HG03442 (cell line): ENCODE measurements around the gene LRFN4.

Experiments
- ATAC-seq: cut with Tn5 transposase; IDR thresholded peaks from one replicate; pipeline ENCODE4 v1.9.1; 2021; ENCODE audit warnings: mild to moderate bottlenecking, moderate library complexity; ENCODE audit not compliant: unreplicated experiment

LRFN4 gene

DNA sequence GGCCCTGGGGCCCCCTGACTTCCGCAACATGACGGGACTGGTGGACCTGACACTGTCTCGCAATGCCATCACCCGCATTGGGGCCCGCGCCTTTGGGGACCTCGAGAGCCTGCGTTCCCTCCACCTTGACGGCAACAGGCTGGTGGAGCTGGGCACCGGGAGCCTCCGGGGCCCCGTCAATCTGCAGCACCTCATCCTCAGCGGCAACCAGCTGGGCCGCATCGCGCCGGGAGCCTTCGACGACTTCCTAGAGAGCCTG is 992 bp downstream of the LRFN4 start:
- no peak for ATAC-seq

DNA sequence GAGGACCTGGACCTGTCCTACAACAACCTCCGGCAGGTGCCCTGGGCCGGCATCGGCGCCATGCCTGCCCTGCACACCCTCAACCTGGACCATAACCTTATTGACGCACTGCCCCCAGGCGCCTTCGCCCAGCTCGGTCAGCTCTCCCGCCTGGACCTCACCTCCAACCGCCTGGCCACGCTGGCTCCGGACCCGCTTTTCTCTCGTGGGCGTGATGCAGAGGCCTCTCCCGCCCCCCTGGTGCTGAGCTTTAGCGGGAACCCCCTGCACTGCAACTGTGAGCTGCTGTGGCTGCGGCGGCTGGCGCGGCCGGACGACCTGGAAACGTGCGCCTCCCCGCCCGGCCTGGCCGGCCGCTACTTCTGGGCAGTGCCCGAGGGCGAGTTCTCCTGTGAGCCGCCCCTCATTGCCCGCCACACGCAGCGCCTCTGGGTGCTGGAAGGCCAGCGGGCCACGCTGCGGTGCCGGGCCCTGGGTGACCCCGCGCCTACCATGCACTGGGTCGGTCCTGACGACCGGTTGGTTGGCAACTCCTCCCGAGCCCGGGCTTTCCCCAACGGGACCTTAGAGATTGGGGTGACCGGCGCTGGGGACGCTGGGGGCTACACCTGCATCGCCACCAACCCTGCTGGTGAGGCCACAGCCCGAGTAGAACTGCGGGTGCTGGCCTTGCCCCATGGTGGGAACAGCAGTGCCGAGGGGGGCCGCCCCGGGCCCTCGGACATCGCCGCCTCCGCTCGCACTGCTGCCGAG is 1.5 kb downstream of the LRFN4 start:
- no peak for ATAC-seq

DNA sequence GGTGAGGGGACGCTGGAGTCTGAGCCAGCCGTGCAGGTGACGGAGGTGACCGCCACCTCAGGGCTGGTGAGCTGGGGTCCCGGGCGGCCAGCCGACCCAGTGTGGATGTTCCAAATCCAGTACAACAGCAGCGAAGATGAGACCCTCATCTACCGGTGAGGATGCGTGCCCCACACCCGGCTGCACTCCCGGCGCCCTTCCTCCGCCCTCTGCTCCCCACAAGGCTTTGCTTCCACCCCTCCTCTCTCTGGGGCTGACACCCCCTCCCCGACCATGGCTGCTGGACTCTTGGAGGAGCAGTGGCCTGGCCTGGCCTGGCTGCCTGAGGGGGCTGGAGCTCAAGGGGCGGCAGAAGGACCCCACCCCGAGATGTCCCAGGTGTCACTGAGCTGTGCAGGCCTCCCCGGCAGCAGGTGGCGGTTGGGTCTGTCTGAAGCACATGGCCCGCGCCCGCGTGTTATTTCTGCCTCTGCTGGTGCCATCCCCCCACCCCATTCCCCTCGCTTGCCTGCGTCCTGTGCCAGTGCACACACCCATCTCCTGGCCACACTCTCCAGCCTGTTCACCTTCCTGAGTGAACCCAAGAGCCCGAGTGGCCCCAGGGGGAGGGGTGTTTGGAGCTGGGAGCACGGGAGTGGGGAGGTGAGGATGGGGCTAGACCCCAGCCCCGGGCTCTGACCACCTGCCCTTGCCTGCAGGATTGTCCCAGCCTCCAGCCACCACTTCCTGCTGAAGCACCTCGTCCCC is 2.2 kb downstream of the LRFN4 start:
- ATAC-seq: no peak

DNA sequence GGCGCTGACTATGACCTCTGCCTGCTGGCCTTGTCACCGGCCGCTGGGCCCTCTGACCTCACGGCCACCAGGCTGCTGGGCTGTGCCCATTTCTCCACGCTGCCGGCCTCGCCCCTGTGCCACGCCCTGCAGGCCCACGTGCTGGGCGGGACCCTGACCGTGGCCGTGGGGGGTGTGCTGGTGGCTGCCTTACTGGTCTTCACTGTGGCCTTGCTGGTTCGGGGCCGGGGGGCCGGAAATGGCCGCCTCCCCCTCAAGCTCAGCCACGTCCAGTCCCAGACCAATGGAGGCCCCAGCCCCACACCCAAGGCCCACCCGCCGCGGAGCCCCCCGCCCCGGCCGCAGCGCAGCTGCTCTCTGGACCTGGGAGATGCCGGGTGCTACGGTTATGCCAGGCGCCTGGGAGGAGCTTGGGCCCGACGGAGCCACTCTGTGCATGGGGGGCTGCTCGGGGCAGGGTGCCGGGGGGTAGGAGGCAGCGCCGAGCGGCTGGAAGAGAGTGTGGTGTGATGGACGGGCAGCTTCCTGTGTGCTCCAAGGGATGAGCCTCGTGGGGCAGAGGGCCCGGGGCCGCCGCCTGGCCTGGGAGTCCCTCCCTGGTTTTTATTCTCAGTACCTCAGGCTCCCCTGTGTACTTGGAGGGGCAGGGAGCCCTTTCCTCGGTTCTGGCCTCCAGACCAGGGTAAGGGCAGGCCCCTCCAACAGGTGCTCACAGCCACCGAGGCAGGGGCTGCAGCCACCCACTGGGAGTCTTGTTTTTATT is 3.0 kb downstream of the LRFN4 start:
- ATAC-seq: no peak

DNA sequence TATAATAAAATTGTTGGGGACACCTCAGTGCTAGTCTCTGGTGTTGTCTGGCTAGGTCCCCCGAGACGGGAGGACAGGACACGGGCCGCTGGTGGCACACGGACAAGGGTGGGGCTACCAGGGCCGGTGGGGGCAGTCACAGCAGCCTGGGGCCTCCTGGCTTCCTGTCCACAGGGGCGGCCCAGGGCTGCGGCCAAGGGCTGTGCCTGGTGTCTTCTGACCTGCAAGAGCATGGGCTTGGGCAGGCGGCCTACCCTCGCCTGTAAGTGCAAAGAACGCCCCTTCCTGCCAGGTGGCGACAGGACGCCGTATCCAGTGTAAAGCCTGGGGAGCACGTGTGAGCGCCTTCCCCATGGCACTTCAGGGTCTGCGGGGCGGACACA is 3.6 kb downstream of the LRFN4 start:
- ATAC-seq: no peak

DNA sequence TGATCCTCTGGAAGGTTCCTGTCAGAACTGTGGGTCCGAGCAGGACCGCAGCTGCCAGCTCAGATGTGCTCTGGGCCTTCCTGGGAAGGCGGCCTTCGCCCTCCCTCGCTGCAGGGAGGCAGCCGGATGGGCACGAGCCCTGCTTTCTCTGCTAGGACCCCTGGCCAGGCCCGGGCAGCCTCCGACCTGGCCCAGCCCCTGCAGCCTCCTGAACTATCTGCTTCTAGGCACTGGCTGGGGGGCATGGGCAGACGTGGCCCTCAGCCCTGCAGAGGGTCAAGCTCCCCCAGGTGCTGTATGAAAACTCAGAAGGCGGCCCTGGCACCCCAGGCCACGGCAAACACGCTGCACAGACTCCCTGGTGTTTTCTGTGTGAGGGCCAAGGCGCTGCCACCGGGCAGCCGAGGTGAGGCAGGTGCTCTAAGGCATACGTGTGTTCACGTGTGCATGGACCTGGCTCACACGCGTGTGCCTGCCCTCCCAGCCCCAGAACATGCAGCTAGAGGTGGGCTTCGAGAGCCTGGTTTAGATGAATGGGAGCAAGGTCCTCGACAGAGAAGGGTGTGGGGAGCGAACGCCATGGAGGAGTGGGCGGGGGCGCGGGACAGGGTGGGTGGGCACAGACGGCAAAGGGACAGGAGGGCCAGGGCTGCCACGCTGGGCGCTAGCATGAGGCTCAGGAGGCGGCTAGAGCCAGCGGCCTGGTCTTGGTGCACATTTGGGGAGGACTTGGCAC is 4.3 kb downstream of the LRFN4 start:
- ATAC-seq: no peak

DNA sequence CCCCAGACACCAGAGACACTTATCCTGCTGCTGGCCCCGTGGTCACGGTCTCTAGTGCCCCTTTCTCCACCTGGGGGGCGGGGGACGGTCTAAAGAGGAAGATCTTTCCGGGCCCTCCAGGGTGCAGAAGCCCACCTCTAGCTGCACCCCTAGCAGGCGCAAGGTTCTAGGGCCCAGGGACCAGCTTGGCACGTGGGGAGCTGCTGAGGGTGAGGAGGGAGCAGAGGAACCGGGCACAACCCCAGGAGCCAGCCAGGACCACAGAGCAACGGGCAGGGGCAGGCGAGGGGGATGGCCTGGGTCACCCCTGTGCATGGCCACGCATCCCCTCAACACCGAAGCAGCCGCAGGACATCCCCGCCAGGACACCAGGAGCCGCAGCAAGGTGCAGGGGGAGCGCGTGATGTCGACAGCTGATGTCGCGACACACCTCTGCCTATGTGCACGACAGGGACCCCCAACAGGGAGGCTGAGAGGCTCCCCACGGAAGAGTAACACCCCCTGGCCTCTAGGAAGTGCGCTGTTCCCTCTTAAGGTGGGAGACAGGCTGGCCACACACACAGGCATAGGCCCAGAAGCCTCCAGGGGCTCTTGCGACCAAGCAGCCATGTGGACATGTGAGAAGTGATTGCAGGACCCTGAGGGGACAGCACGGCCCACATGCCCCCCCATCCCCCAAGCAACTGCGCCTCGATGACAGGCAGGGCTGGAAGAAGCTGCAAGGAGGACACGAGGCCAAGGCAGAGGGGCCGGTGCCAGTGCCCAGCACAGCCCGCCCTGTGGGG is 5.1 kb downstream of the LRFN4 start:
- no peak for ATAC-seq

DNA sequence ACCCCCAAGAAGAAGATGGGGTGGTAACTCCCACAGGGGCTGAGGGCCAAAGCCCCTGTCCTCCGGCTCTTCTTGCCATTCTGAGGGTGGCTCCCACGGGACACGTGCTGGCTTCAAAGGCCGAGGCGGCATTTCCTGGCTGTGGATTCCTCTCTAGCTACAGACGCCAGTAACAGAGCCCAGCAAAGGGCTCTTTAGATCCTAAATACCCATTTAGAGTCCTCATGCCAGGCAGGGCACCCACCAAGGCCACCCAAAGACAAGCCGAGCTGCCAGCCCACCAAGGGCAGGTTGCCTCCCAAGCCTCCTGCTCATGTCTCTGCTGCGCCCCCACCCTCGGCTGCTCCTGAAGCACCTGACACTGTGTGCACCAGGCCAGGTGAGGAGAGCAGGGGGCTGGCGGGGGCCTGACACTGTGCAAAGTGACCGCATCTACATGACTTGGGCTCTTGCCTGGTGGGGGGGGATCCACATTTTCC is 5.7 kb downstream of the LRFN4 start:
- ATAC-seq: no peak

DNA sequence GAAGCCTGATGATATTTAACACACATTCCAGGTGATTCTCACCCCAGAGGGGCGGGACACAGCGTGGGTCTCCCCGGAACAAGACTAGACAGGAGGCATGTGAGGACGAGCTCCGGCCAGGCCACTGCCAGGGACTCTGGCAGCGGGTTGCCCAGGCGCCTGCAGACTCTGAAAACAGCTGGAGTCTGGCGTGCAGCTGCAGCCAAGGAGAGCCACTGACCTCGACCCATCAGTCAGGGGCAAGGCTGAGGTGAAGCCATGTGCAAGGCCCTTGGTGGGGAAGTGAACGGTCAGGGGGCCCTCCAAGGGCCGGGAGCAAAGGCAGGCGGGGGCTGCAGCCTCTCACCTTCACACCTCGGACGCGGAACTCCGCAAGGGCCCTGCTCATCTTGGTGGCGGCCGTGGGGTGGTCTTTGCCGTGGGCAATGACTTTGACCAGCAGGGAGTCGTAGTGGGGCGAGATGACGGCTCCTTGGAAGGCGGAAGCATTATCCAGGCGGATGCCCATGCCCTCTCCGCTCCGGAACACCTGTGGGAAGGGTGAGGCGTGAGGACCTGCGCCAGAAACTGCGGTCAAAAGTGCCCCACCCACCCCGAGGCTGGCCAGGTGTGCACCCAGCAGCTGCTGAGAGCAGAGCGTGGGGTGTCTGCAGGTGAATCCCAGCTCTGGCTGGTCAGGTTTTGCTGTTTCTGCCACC is 6.7 kb downstream of the LRFN4 start:
- no peak for ATAC-seq

DNA sequence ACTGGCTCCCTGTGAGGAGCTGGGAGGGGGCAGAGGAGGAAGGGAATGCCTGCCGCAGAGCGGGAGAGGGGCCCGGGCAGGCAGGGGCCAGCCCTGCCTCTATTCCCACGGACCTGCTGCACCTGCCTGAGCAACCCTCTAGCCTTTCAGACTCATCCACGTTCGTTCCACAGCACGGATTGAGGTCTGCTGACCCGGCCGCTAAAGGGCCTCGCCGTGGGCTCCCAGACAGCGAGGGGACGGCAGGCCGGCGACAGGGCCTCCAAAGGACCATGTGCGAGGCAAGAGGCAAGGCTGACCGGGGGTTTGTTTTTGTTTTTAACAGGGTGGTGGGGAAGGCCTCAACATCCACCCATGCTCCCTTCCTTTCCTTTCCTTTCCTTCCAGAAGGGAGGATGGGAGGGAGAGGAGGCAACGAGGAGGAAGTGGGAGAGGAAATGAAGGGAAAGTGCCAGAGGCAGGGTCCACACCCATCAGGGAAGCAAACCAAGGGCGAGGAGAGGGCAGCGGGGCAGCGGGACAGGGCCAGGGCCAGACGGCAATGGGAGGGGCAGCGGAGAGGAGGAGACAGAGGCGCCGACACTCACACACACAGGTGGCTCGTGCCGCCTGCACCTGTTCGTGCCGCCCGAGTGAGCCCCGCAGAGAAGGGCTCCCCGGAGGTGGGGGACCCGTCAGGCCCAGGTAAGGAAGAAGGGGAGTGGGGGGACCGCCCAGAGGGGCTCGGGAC is 7.5 kb downstream of the LRFN4 start:
- no peak for ATAC-seq

DNA sequence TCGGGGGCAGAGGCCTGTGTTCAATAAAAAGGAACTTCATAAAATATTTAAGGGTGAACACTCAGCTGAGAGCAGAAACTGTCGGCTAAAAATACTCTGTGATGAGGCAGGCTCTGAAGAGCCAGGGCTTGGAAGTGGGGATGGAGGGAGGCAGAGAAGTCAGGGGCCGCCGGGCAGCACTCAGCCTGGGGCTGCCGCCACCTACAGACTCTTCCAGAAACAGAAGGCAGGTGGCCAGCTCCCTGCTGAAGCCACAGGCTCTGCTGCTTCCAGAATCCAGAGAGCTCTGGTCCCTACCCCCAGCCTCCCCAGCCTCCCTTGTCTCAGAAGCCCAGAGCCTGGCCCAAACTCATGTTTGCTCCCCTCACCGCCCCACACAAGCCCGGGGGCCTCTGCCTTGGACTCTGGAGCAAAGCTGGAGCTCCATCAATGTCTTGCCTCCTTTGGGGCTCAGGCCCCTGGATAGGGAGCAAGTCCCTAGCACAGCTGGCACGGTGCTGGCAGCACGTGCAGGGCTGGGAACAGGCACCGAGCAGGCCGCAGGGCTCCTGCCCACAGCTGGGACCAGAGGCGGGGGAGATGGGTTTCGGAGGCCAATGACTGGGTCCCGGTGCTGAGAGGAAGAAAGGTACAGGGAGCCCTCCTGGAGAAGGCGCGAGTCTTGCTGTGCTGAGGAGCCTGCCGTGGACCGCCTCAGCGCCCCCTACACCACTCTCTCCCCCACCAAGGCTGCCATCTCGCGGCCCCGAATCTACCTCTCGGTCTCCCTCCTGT is 8.2 kb downstream of the LRFN4 start:
- no peak for ATAC-seq

DNA sequence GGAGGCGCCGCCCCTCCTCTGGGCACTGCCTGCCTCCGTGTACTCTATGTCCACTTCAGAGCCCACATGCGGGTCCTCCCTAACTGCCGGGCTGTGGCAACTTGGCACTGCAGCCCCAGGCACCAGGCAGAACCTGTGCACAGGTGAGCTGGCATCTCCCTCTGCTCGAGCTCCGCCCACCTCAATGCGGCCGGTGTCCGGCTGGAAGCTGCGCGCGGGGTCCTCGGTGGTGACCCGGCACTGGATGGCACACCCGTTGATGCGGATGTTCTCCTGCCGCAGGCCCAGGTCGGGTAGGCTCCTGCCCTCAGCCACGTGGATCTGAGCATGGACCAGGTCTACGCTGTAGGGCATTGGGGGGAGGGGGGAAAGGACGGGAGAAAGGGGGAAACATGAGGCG is 9.1 kb downstream of the LRFN4 start:
- no peak for ATAC-seq

DNA sequence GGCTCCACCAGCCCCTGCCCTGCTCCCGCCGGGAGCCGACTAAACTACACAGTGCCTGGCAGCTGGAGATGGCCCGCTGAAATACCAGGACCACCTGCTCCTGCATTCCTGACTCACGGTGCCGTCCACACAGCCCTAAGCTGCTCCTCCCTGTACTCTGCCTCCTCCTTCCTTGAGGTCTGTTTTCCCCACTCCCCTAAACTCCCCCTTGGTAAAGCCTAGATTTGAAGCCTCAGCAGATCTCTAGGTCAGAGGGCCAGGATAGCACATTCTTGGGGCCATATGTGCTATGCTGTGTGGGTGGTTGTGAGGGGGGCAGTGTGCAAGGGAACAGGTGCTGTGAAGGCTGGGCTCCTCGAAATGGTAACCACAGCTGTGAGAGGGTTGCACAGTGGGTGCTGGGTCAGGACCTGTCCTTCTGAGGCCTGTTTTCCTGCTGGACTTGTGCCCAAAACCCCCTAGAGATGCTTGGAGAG is 9.7 kb downstream of the LRFN4 start:
- no peak for ATAC-seq

DNA sequence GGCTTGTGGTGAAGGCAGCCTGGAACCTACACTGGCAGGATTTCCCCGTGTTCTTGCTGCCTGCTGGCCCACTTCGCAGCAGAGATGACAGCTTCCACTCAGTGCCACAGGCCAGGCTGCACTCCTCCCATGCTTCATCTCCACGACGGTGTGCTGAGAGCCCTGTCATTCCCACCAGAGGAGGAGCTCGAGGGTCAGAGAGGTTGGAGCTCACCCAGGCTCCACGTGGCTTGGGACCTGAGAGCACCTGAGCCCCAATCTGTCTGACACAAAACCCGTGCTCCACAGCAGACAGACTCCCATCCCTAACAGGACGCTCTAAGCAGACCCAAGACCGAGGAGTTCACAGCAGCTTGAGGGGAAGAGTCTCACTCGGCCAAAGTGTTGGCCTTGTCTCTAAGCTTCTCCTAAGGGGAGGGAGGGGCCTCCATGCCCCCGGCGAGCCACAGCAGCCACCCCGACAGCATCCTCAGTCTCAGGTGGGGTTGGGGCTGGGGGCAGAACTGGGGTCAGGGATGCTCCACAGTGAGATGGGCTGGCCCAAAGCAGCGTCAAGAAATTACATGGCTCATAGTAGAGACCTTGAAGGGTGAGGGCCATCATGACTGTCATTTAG is 10.7 kb downstream of the LRFN4 start:
- no peak for ATAC-seq

DNA sequence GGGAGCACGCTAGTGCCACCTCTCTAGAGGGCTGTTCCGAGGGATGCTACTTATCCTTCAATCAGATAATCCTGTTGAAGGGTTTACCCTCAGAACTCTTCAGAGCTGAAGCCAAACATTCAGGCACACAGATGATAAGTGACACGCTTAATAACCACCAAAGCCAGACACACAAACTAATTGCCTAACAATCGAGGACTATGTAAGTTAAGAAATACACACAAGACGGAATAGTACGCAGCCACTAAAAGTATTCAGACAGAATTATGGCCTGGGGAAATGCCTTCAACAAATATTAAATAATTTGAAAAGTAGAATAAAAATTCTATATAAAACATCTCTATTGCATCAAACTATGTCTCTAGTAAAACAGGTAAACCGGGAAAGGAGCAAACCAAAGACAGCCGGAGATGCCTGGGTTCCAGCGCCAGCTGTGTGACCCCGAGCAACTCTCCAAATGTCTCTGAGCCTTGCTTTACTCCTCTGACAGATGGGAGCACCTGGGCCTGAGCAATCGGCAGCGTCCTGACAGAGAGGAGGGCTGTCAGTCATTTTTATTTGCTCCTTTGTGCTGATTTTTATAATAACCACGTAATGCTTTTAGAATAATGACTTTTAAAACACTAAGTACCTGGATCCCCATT is 11.3 kb downstream of the LRFN4 start:
- no peak for ATAC-seq

DNA sequence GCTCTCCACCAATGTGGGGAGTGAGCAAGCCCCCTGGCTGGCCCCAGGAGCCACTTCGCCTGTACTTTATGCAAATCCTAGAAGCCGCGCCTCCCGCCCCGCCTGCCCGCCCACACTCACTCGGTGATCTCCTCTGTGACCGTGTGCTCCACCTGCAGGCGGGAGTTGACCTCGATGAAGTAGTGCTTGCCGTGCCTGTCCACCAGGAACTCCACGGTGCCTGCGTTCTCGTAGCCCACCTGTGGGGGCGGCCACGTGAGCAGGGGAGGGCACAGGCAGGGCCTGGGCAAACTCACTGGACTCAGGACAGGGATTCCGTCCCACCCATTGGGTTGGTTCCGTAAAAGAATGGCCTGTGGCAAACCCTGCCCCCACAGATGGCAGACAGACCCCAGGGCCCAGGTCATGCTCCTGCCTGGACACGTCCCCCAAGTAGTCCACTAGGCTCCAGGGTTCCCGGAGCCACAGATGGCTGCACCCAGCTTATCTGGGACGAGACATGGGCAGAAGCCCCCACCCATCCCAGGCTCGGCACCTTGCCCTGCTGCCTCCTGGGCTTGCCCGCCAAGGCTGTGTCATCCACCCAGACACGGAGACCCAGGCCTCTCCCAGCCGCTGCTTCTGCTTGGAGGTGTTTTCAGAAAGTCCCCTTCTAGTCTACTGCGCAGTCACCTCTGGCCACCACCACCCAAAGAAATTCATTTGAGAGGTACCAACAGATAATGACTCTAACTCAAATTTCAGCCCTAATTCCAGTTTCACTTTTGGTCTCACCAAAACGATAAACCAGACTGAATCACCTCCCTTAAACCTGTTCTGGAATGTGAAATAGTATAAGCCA is 12.1 kb downstream of the LRFN4 start:
- peak; percentile 75 for ATAC-seq

DNA sequence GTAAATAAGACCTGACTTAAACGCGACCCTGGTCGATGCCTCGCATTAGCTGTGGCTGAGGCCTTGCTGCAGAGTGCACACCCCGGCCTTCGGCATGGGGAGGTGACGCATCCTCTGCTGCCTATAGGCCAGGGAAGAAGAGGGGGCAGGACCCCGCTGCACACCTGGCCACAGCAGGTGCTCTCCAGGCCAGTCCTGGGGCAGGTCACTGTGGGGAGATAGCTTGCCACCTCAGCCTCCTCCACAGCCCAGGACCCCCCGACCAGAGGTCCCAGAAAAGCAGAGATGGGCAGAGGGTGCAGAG is 12.7 kb downstream of the LRFN4 start:
- ATAC-seq: no peak
